ENCODE data around the gene GANAB.
"Not testable (repeated sequence)": the region's sequence is repeated elsewhere in the genome, so short reads cannot be mapped to it uniquely, and the experiment has no call there.

The GANAB gene

GRCh38 chr11:62645946-62646824 lies at the start of gene GANAB:
GANAB (minus strand) TSS chr11:62646613; CDS start chr11:62646599, 14 bp downstream.
- DNase-seq (ENCODE audit: low spot score), result peak; percentile 98

- peak; percentile 77 for DNase-seq (ENCODE audit: low spot score)
These were observed 48.2 kb upstream of the GANAB start for GRCh38 chr11:62694455-62695167.

GRCh38 chr11:62693624-62694023 lies 47.2 kb upstream of the GANAB start:
- DNase-seq (ENCODE audit: low spot score), result not testable (repeated sequence)

GRCh38 chr11:62689421-62690183 lies 43.2 kb upstream of the GANAB start, which contains the start of gene LRRN4CL:
LRRN4CL (minus strand) TSS chr11:62689530; CDS start chr11:62688508, 1,022 bp downstream.
- no peak for DNase-seq (ENCODE audit: low spot score)

- no peak for DNase-seq (ENCODE audit: low spot score)
These were observed 42.1 kb upstream of the GANAB start for GRCh38 chr11:62688491-62688890.

- no peak for DNase-seq (ENCODE audit: low spot score)
These were observed 41.3 kb upstream of the GANAB start for GRCh38 chr11:62687508-62688396.

GRCh38 chr11:62682518-62682917 lies 36.1 kb upstream of the GANAB start:
- DNase-seq (ENCODE audit: low spot score), result no peak

GRCh38 chr11:62680825-62681240 lies 34.4 kb upstream of the GANAB start:
- peak; percentile 78 for DNase-seq (ENCODE audit: low spot score)

GRCh38 chr11:62678770-62679696 lies 32.6 kb upstream of the GANAB start, which contains the start of gene UBXN1:
UBXN1 (minus strand) TSS chr11:62679073; CDS start chr11:62678923, 150 bp downstream.
- DNase-seq (ENCODE audit: low spot score), result peak; percentile 88

- no peak for DNase-seq (ENCODE audit: low spot score)
These were observed 32.0 kb upstream of the GANAB start for GRCh38 chr11:62678433-62678769.

- no peak for DNase-seq (ENCODE audit: low spot score)
These were observed 31.3 kb upstream of the GANAB start for GRCh38 chr11:62677714-62678113.

- DNase-seq (ENCODE audit: low spot score), result no peak
These were observed 30.7 kb upstream of the GANAB start for GRCh38 chr11:62677156-62677555.

- peak; percentile 16 for DNase-seq (ENCODE audit: low spot score)
These were observed 30.3 kb upstream of the GANAB start for GRCh38 chr11:62676698-62677097.

GRCh38 chr11:62675415-62675814 lies 29.0 kb upstream of the GANAB start:
- not testable (repeated sequence) for DNase-seq (ENCODE audit: low spot score)

GRCh38 chr11:62673196-62673525 lies 26.7 kb upstream of the GANAB start:
- no peak for DNase-seq (ENCODE audit: low spot score)

- DNase-seq (ENCODE audit: low spot score), result peak; percentile 77
These were observed 25.4 kb upstream of the GANAB start, which contains the start of the genes LBHD1 and UQCC3 for GRCh38 chr11:62671608-62672389. LBHD1 (minus strand) TSS chr11:62672267; CDS start chr11:62670031, 2,236 bp downstream. UQCC3 (plus strand) TSS chr11:62671673; CDS start chr11:62671746, 73 bp downstream.

GRCh38 chr11:62671236-62671607 lies 24.8 kb upstream of the GANAB start:
- DNase-seq (ENCODE audit: low spot score), result no peak

GRCh38 chr11:62669420-62670161 lies 23.2 kb upstream of the GANAB start:
- peak; percentile 59 for DNase-seq (ENCODE audit: low spot score)
